G401.6 (cell line): ENCODE measurements around the gene SEMA3F.

ENCODE experiments used
- FAIRE-seq: peaks from 2 replicates; lab custom pipeline; 2012; peaks lifted over from hg19 to GRCh38; lab: Jason Lieb, UNC

SEMA3F gene

DNA sequence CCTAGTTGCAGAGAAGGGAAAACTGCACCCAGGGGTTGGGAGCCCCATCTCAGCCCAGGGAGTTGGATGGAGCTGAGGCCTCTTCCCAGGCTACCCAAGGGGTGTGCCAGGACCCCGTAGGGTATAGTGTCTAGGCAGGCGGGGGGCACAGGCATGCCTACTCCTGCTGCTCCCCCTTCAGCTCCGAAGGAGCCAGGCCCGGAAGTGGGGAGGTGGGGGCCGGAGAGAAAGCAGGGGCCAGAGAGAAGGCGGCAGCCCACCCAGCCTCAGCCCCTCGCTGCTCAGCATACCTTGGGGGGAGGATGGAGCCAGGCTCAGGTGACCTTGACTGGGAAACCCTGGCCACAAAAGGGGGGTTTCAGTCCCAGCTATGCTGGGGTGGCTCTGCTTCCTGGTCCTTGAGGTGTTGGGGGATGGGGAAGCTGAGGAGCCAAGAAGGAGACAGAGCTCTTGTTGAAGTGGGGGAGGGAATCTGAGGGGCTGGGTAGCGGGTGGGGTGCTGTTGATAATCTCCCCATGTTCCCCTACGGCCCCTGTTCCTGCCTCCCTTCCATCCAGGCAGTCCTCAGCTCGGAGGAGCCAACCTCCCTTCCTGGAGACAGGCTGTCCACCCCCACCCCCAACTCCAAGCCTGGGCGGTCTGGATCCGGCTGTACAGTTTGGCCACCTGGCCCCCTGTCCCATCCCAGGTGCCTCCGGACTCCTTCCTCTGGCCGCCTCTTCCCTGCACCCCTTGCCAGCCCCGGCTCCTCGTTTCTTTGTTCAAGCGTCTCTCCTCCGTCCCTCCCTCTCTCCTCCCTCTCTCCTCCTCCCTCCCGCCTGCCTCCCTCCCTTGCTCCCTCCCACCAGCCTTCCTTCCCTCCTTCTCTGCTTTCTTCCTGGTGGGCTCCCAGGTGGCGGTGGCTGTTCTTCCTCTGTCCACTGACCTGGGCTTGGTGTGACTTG lies 1.7 kb downstream of the SEMA3F start:
- peak; percentile 39 for FAIRE-seq

DNA sequence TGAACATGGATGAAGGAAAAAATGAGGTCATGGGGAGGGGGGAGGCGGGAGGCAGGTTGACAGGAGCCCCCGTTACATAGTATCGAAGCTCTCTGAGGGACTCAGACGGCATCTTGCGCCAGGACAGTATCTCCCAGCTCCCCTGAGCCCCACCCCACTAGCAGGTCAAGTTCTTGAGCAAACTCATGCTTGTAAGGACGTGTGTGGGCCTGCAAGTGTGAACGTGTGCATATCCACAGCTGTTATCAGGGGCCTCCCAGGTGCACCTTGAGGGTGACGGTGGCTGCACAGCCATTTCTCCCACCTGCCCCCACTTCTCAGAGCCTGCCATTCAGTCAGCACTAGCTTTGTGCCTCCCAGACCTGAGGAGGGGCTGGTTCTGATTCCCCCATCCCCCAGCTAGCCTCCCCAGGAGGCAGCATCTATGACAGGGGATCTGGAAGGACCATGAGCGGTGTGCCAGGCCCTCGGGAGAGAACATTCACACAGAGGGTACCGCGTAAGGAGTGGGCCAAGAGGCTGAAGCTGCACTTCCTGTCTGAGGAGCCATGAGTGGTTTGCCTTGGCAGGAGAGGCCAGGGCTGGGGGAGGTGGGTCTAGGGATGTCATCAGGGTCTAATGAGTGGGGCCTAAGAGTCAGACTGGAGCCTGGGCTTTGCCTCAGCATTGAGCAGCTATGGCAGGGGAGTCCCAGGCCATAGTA lies 2.9 kb downstream of the SEMA3F start:
- FAIRE-seq, result no peak

DNA sequence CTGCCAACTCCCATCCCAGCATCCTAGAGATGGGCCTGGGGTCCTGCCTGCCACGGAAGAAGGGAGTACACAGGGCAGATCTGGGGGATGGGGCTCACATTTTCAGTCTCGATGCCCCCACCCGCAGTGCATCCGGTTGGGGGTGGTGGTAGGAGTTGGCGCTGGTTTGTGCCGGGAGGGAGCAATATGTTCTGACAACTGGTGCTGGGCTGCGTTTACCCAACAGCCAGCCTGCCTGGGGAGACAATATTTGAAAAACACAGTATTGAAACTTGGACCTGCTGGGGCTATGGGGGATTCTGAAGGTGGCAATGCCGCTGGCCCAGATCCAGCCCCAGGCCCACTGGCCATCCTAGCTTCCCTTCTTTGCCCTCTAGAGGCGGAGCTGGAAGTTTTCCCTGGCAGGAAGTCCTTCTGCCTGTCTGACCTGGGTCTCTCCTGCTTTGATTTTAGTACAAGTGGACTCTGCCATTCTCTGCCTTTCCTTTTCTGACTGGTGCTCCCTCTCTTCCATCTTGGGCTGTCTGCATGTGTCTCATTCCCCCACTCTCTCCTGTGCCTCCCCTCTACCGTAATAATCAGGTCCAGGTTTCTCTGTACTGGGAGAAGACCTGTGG lies 3.5 kb downstream of the SEMA3F start:
- FAIRE-seq, result no peak

DNA sequence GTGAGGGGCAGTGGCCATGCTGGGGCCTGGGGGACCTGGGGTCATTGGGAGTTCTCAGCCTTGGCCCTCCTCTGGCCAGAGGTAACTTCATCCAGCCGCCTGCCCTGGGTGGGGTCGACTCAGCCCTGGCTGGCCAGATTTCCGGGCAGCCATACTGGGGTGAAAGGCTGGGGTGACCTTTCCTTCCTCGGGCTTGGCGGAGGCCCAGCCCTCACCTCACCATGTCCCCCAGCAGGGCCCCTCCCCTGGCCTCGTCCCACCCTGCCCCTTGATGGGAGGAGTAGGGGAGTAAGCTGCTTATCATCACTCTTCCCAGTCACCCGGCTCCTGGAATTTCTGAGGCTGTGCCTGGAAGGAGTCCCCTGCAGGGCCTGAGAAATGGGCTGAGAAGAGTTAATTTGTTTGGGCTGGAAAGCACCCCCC lies 5.4 kb downstream of the SEMA3F start:
- no peak for FAIRE-seq

DNA sequence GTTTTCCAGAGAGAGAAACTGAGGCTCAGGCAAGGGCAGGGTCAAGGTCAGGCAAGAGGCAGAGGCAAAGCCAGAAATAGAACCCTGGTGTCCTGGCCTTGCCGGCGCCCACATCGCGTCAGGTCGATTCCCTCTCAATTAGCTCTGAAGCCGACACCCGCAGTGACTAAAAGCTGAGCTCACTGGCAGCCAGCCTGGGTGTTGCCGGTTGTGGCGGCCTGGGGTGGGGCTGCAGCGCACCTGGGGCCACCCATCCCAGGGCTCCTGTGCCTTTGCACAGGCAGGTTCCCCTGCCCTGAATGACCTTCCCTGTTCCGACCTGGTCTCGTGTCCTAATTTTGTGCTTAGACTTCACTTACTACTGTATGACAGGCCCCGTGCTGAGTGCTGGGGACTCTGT lies 6.2 kb downstream of the SEMA3F start:
- FAIRE-seq, result no peak

DNA sequence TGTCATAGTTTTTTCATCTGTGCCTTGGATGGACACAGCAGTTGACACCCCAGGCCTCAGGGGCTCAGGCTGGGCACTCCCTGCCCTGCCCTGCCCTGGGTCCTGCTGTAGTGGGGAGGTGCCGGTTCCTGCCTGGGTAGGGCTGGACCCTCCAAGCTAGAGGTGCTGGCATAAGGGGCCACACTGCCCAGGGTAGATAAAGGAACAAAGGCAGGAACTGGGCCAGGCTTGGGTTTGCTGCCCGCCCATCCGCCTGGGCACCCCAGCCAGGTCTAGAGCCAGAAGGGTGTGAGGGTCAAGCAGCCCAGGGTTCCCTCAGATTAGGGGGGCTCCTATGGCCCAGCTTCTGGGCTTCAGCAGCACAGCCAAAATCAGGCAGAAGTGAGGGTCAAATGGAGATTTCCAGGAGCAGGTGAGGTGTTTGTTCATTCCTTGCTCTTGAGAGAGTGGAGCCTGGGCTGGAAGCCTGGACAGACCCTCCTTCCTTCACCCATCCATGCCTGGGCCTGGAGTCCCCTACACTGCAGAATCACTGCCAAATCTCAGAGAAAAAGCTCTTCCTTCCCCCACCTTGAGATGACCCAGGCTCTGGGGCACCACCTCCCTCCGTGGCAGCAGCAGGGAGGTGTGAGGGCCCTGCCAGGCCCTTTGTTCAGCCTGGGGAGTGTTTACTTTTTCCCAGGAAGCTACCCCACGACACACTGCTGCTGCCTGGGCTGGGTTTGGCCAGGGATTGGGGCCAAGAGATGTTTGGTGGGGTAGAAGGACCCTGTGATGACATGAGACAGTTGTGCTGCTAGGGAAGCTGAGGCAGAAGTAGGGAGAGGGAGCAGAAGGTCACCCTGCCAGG lies 7.1 kb downstream of the SEMA3F start:
- FAIRE-seq, result no peak

DNA sequence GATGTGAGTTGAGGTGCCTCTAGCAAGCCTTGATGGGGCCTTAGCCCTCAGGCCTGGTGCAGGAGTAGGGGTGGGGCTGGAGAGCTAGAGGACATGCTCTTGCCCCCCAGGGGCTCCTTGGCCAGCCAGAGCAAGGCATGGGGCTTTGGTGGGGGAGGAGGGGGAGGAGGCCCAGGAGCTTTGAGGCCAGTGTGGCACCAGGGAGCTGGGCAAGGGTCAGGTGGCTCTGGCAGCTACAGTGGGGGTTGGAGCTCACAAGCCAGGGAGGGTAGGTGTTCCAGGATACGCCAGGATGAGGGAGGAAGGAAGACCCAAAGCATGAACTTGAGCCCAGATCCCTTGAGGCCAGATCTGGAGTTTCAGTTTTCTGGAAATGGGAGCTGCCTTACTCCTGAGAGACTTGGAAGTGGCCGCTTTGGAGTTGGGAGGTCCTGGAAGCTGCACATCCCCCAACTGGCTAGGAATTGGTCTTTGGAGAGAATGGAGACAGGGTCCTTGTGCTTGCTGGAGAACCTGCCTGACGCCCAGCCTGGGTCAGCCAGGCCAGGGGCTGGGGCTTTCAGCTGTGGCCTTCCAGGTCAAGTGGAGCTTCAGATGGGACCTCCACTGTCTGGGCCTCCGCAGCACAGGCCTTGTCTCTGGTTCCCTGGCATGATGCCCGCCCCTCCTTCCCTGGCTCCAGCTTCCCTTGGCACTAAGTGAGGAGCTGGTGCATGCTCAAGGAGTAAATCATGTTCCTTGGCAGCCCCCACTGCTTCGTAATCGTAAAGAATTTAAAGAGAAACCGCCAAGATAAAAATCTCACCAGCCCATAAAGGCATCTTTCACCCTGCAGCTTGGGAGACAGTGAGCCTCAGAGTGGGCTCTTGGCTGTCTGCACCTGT lies 8.7 kb downstream of the SEMA3F start:
- FAIRE-seq, result no peak

DNA sequence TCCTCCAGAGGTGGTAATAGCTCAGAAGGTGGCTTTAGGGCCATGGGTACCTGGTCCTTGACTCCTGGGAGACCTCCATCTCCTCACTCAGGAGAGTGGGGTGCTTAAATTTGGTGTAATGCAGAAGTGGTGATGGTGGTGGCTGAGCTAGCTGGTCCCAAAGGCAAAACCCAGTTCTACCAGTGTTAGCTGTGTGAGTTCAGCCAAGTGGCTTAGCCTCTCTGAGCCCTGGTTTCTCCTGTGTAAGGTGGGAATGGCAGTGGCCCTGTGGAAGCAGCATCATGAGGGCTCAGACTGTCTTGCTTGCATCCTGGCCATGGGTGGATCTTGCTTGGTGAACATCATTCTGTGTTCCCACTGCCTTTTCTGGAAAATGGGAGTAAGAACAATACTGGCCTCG lies 9.4 kb downstream of the SEMA3F start:
- FAIRE-seq, result no peak

DNA sequence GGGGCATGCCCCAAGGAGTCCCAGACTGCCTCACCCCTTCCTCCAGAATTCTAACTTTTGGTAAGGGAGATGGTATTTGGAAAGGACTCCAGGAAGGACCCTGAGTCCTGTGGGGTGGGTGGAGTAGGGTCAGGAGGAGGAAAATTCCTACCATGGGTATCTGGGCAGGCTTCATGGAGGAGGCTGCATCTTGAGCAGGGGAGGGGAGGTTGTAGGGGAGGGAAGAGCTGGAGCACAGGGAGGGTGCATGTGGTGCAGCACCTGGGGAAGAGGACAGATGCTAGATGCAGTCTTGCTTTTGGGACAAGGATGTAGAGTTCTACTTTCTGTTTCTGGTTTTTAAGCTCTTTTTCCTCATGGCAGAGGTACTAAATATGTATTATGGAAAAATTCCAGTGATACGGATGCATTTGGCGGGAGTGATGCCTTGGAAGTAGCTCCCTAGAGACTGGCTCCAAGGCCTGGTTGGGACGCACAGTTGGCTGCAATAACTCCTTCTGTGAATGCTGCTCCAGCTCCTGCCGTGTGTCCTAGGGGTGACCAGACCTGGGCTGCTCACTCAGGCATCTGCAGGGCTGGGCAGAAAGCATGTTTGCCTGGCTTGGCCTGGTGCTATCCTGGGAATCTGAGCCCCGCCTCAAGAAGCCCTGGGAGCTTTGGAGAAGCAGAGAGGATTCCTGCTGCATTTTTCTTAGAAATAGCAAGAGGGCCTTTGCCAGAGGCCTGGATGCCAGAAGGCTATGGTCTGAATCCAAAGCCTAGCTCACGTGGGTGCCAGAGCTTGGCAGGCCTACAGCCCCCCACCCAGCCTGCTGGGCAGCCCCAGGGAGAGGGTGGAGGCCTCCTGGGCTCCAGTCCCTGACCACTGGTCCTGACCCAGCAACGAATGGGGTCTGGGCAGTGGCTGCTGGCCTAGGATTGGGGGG lies 10.1 kb downstream of the SEMA3F start:
- peak; percentile 85 for FAIRE-seq

DNA sequence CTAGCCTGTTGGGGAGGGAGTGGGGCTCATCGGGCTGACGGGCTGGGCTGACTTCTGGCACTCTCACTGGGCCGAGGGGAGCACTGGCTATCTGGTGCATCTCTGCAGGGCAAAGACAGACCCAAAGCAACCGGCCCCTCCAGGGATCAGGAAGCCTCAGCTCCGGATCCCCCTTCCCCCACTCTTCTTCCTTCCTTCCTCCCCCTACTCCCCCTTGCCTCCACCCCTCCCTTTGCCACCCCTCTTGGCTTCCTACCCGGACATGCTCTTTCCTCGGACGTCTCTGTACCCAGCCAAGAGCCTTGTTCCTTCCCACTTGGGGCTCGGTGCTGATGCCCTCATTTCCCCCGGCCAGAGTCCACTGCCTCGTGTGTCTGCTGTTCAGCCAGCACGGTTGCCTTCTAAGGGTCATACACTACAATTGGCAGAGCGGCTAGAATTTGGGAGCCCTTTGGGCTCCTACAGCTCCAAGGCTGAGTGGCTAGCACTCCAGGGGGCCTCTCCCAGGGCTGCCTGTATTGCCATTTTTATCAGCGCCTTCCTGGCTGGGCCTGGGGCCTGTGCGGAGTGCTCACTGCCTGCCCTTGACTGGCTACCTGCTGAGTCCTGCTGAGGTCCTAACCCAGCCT lies 10.9 kb downstream of the SEMA3F start:
- no peak for FAIRE-seq

DNA sequence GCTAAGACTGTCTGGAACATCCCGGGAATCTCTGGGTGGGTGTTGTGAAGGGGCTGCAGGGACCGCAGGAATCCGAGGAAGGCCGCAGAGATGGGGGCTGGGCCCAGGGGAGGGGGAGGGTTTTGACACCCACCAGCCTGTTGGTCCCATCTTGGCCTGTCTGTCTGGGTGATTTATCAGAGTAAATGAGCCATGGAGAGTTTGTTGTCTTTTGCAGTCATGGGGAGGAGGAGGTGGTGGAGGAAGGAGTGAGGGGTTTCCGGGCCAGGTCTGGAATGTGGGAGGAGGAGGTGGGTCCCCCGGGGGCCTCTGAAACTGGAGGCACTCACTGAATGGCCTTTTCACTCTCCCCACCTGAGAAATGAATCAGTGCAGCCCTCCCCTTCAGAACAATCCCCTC lies 11.5 kb downstream of the SEMA3F start:
- FAIRE-seq, result no peak

DNA sequence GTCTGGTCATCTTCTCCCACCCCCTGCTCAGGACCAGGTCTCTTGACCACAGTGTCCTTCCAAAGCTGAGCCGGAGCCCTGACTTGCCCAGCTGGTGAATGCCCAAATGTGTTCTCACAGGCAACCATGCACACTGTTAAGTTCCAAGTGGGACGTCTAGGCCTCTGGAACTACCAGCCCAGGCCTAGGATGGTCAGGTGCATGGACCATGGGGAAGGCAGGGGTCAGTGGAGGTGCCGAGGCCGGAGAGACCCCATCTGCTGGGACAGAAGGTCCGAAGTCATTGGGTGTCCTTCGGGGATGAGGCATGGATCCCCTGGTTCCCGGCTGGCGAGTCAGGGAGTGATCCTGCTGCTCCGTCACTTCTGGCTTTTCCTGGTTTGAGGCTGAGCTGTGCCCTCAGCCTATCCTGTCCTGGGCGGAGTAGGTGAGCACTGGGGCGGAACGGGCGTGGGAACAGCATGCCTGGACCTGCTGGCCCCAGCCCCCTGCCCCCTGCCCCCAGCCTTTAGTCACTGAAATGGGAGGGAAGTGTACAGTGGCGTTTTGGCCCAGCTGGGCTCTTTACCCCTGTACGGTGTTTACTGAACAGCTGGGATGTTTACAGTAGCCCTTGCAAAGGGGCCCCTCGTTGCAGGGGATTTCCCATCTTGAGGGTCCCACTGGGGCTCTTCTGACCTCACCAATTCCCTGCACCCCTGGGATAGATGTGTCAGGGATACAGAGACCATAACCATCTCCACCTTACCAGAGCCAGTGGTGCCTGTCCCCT lies 12.1 kb downstream of the SEMA3F start:
- no peak for FAIRE-seq

DNA sequence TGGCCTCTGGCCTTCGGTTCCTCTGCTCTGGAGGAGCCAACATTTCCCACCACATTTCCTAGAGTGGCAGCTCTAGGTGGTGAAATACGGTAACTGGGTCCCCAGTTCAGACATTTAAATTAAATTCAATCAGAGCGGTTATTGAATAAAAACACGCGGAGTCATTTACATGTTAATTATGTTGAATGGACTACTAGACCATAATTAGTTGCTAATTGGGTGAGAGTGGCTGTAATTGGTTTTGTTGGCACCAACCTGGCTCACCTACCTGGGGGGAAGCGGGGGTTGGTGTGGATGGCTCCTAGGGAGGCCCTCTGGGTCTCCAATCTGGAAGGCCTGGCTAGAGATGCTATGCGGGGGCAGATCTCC lies 12.7 kb downstream of the SEMA3F start:
- FAIRE-seq, result peak; percentile 33

DNA sequence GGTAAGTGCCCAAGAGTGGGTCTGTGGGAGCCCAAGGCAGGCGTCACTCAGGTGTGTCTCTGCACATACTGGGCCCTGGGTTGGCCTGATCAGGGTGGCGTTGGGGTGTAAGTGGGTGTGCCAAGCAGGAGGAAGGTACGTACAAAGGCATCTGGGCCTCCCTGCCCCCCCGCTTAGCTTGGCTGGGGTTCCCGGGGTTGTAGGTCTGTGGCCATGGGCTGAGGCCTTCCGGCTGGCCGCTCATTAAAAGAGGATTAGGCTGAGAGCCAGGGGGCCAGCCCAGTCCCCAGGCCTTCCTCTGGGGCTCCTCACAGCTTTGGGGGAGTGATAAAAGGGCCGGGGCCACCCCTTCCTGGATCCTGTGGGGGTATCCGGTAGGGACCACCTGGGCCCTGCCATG lies 13.3 kb downstream of the SEMA3F start:
- FAIRE-seq, result no peak

DNA sequence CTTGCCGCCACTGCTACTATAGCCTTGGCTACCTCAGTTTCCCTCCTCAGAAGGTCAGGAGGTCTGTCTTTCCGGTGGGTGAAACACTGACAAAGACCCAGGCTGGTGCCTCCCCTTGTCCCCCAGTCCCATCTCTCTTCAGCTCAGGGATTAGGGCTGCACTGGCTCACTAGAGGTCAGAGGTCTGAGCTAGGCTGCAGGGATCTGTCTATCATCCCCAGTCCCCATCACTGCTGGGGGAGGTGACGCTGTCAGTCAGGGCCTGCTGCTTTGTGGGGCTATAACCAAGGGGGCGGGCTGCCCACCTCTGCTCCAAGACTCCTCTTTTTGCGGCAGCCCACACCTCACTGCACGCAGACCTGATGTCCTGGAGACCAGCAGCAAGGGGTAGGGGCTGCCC lies 13.7 kb downstream of the SEMA3F start:
- no peak for FAIRE-seq

DNA sequence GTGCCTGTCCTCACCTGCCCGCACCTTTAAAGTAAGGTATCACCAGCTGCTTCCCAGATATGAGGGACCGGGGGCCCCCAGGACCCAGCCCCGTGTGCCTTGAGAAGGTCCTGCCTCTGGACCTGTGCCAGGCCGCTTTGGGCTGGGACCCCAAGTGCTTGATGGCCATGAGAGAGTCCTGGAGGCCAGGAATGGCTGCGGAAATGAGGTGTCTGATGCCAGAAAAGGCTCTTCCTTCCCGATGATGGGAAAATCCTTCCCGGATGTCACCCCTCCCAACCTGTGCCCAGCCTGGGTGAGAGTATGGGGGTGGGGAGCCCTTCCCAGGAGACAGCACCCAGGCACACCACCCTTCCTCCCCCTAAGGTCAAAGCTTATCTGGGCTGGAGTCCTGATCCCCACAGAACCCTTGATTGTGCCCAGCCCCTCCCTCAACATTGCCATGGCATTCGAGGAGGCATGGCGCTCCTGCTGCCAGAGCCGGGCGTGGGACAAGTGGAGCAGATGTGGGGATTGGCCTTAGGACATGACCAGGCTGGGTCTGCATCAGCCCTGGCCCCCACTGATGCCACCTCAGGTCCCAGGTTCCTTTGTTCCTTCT lies 14.2 kb downstream of the SEMA3F start:
- FAIRE-seq, result no peak

DNA sequence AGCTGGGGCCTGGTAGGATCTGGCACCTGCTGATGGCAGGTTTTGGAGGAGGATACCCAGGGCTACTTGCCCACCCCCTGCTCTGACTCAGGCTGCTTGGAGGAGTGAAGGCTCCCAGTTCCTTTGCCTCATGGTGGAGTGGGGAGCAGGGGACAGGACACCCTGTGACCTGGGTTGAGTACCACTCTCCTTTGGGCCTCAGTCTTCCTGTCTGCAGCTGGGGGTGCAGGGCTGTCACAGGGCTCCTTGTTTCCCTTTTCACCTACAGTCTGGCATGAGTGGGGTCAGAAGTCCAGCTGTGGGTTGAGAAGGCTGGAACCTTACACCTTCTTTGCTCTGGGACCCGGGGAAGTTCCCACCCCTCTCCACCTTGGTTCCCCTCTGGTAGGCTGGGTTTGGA lies 14.7 kb downstream of the SEMA3F start:
- no peak for FAIRE-seq

DNA sequence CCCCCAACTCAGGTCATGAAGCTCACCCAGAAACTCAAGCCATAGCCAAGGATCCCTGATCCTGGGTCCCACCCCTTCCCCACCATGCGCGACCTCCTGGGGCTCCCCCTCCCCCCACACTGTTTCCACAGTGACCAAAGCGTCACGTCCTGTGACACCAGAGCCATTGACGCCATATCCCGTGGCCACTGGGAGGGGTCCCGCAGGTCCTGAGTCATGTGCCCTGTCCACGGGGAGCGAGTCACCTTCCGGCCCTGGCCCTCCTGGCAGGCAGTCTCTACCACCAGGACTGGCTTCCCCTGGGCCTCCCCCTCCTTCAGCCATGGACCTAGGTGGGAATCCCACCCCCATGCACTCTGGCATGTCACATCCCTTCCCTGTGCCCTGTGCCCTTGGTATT lies 15.6 kb downstream of the SEMA3F start:
- no peak for FAIRE-seq
